Smooth muscle cell (in vitro differentiated cells): ENCODE measurements around the gene SHE. TPM values are rescaled to one million over a fixed set of nuclear protein-coding genes. Genes with fewer than 3 reads are reported as not detected.

Source experiments
- DNase-seq: peaks from one replicate; lab custom pipeline; 2025; ENCODE audit not compliant: unreplicated experiment; lab: John Stamatoyannopoulos, UW
- H2AFZ ChIP-seq: fragments of 200-600 bp; sonication (generic); 2 replicates; pipeline ENCODE4 v1.6.0; 2016; ENCODE audit warnings: antibody characterized with exemption, low read depth, mild to moderate bottlenecking
- H3F3A ChIP-seq: fragments of 200-600 bp; sonication (generic); 2 replicates; pipeline ENCODE4 v1.6.0; 2017; ENCODE audit warnings: antibody characterized with exemption, low read depth
- H3K27ac ChIP-seq: fragments of 200-600 bp; sonication (generic); 2 replicates; pipeline ENCODE4 v1.5.1; 2016; ENCODE audit warnings: low read depth, mild to moderate bottlenecking
- H3K27me3 ChIP-seq: fragments of 200-600 bp; sonication (generic); 2 replicates; pipeline ENCODE4 v1.6.1; 2016; ENCODE audit warnings: low read depth, mild to moderate bottlenecking
- H3K36me3 ChIP-seq: fragments of 200-600 bp; sonication (generic); 2 replicates; pipeline ENCODE4 v1.5.1; 2016; ENCODE audit warnings: low read depth
- H3K4me1 ChIP-seq: fragments of 200-600 bp; sonication (generic); 2 replicates; pipeline ENCODE4 v1.5.1; 2016; ENCODE audit warnings: low read depth
- H3K4me2 ChIP-seq: fragments of 200-600 bp; sonication (generic); 2 replicates; pipeline ENCODE4 v1.6.0; 2016; ENCODE audit warnings: mild to moderate bottlenecking
- H3K4me3 ChIP-seq: fragments of 200-600 bp; sonication (generic); 2 replicates; pipeline ENCODE4 v1.5.1; 2016; ENCODE audit warnings: mild to moderate bottlenecking
- H3K79me2 ChIP-seq: fragments of 200-600 bp; sonication (generic); 2 replicates; pipeline ENCODE4 v1.6.0; 2016; ENCODE audit warnings: low read depth, mild to moderate bottlenecking
- H3K9ac ChIP-seq: fragments of 200-600 bp; sonication (generic); 2 replicates; pipeline ENCODE4 v1.6.0; 2016; ENCODE audit warnings: low read depth
- H3K9me3 ChIP-seq: fragments of 200-600 bp; sonication (generic); replicated peaks from 2 replicates; pipeline ENCODE4 v1.5.1; 2016; ENCODE audit warnings: low read depth
- H4K20me1 ChIP-seq: fragments of 200-600 bp; sonication (generic); 2 replicates; pipeline ENCODE4 v1.6.0; 2016; ENCODE audit warnings: low read depth
- CTCF ChIP-seq: fragments of 200-600 bp; sonication (generic); IDR thresholded peaks from 2 replicates; pipeline ENCODE4 v1.5.1; 2017; ENCODE audit warnings: borderline replicate concordance, mild to moderate bottlenecking, antibody characterized with exemption; ENCODE audit not compliant: insufficient read depth, poor library complexity, severe bottlenecking
- WGBS: methylation state at CpG from one replicate; pipeline ENCODE4 v1.1.7; 2016; ENCODE audit warnings: low lambda C conversion rate; 5-methylcytosine and 5-hydroxymethylcytosine counted together
- polyA plus RNA-seq: library from polyadenylated mRNA; unstranded; fragments of >200 nt; fragmentation: Nextera tagmentation; extraction: Ambion mirVana; gene quantifications from 2 replicates; pipeline ENCODE4 v1.2.1, GENCODE V29; 2016
- total RNA-seq: library from RNA; depleted of rRNA; stranded (reverse); fragments of >200 nt; gene quantifications from 2 replicates; pipeline ENCODE4 v1.2.3, GENCODE V29; 2014

The SHE gene
- total and polyA plus RNA-seq, 2 experiments from 2014 or later: 0.39 to 0.45 TPM

GRCh38 chr1:154546264-154547063 lies 44.3 kb upstream of the SHE start:
- no peak overlapping the region for H3K4me3 ChIP-seq
- no peaks in the 10 kb centered on the region for H3K9me3 ChIP-seq
- H3K4me2 ChIP-seq: no peak overlapping the region
- H3K36me3 ChIP-seq: no peaks in the 10 kb centered on the region
- H3F3A ChIP-seq: peaks cover 6% of the 10 kb centered on the region
- H3K27ac ChIP-seq: no peak overlapping the region
- H3K4me1 ChIP-seq: no peaks in the 10 kb centered on the region
- peaks cover 13% of the 10 kb centered on the region for H3K27me3 ChIP-seq
- no peak overlapping the region for H2AFZ ChIP-seq
- peak; percentile 75 for TF ChIP-seq CTCF
- peaks cover 13% of the 10 kb centered on the region for H4K20me1 ChIP-seq
- no peaks in the 10 kb centered on the region for H3K79me2 ChIP-seq
- no peak for DNase-seq
- no peak overlapping the region for H3K9ac ChIP-seq
- 76% methylated on average over 13 of the region's 13 CpGs for WGBS

GRCh38 chr1:154541231-154541630 lies 39.0 kb upstream of the SHE start:
- no peaks in the 10 kb centered on the region for H3F3A ChIP-seq
- no peaks in the 10 kb centered on the region for H4K20me1 ChIP-seq
- H3K4me1 ChIP-seq: no peaks in the 10 kb centered on the region
- TF ChIP-seq CTCF: no peak
- no peak overlapping the region for H3K9ac ChIP-seq
- 68% methylated on average over 4 of the region's 6 CpGs for WGBS
- H3K27me3 ChIP-seq: peaks cover 19% of the 10 kb centered on the region
- H3K9me3 ChIP-seq: no peaks in the 10 kb centered on the region
- H3K36me3 ChIP-seq: no peaks in the 10 kb centered on the region
- H2AFZ ChIP-seq: no peak overlapping the region
- no peak for DNase-seq
- no peak overlapping the region for H3K4me2 ChIP-seq
- no peak overlapping the region for H3K4me3 ChIP-seq
- no peaks in the 10 kb centered on the region for H3K79me2 ChIP-seq
- H3K27ac ChIP-seq: no peak overlapping the region

GRCh38 chr1:154539486-154540483 lies 37.6 kb upstream of the SHE start:
- H3K4me1 ChIP-seq: no peaks in the 10 kb centered on the region
- WGBS: 86% methylated on average over 9 of the region's 9 CpGs
- no peak for TF ChIP-seq CTCF
- no peaks in the 10 kb centered on the region for H3K79me2 ChIP-seq
- H3K9ac ChIP-seq: no peak overlapping the region
- no peaks in the 10 kb centered on the region for H3K36me3 ChIP-seq
- H3K4me3 ChIP-seq: no peak overlapping the region
- H3F3A ChIP-seq: no peaks in the 10 kb centered on the region
- DNase-seq: no peak
- no peak overlapping the region for H3K4me2 ChIP-seq
- H3K9me3 ChIP-seq: no peaks in the 10 kb centered on the region
- H2AFZ ChIP-seq: no peak overlapping the region
- no peaks in the 10 kb centered on the region for H4K20me1 ChIP-seq
- peaks cover 19% of the 10 kb centered on the region for H3K27me3 ChIP-seq
- H3K27ac ChIP-seq: no peak overlapping the region
